Stimulated activated effector memory CD8-positive, alpha-beta T cell treated with anti-CD3 and anti-CD28 coated beads, Interleukin-12 subunit alpha, Interleukin-12 subunit beta, amount 100 ng/mL, for 72 hours (primary cell): ENCODE data around the gene MORN1.
A peak's percentile ranks its signal among the peaks of the same experiment; 100 is the strongest.
"Not testable (repeated sequence)": the region's sequence is repeated elsewhere in the genome, so short reads cannot be mapped to it uniquely, and the experiment has no call there.

ENCODE experiments used
- ATAC-seq: fragments of 150-1000 bp; cut with Tn5 transposase; 2 replicates; pipeline ENCODE4 v1.10.0; 2021
- DNase-seq, 2 donors: peaks; one replicate each; pipeline ENCODE4 v3.0.0; 2021 to 2022; ENCODE audit warnings: low spot score in 2 of 2
- H3K27ac Mint-ChIP-seq: one replicate; pipeline ENCODE4 v1.8.0; 2022; ENCODE audit warnings: mild to moderate bottlenecking, mixed read lengths
- H3K36me3 Mint-ChIP-seq: one replicate; pipeline ENCODE4 v1.8.0; 2022; ENCODE audit warnings: mild to moderate bottlenecking, mixed read lengths
- H3K4me1 Mint-ChIP-seq: one replicate; pipeline ENCODE4 v1.8.0; 2022; ENCODE audit warnings: mixed read lengths
- H3K4me3 Mint-ChIP-seq: one replicate; pipeline ENCODE4 v1.8.0; 2022; ENCODE audit warnings: mild to moderate bottlenecking, mixed read lengths
- H3K9me3 Mint-ChIP-seq: one replicate; pipeline ENCODE4 v1.8.0; 2022; ENCODE audit warnings: mixed read lengths

MORN1 gene

GRCh38 chr1:2391041-2391930 lies at the start of gene MORN1, which contains the start of gene RER1:
Gene MORN1, minus strand, starts transcription at chr1:2391554. Its CDS starts 21 bp downstream, at chr1:2391533.
Gene RER1, plus strand, starts transcription at chr1:2391841. Its CDS starts 3,950 bp downstream, at chr1:2395791.
- Mint-ChIP-seq H3K4me1 (peaks cover 38% of the 10 kb centered on the region), H3K36me3 (peaks cover 47% of the 10 kb centered on the region), H3K4me3 (peak within 1 kb of the TSS; percentile 80), H3K9me3 (no peaks in the 10 kb centered on the region), H3K27ac (peak within 1 kb of the TSS; percentile 96)
- ATAC-seq (peak; percentile 98), DNase-seq (peak; percentile 94 to 98)

DNA sequence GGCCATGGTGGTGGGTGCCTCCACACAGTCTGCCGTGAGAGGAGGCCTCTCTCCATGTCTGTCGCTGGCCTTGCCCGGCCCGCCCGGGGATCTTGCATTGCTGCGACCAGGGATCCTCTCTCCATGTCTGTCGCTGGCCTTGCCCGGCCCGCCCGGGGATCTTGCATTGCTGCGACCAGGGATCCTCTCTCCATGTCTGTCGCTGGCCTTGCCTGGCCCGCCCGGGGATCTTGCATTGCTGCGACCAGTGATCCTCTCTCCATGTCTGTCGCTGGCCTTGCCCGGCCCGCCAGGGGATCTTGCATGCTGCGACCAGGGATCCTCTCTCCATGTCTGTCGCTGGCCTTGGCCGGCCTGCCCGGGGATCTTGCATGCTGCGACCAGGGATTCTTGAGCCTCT lies 49.0 kb upstream of the MORN1 start:
- H3K36me3 Mint-ChIP-seq, DNase-seq, ATAC-seq, H3K27ac Mint-ChIP-seq, H3K9me3 Mint-ChIP-seq, H3K4me3 Mint-ChIP-seq: not testable (repeated sequence)
- peaks cover 21% of the 10 kb centered on the region for H3K4me1 Mint-ChIP-seq

DNA sequence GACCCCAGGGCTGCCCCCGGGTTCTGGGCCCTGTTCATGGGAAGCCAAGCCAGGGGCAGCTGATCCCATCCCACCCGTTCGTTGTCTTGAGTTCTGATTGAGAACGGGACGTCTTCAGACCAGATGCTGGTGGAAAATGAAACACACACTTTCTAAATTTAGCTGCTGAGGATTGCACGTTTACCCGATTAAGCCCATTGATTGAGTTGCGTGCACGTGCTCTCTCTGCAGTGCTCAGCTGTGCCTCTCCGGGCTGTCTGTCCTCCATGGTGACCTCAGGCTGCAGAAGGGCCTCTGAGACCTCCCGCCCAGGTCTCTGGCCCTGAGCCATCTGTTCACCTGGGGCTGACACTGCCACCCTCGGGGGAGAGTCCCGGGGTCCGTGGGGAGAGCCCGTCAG lies 48.0 kb upstream of the MORN1 start:
- no peaks in the 10 kb centered on the region for H3K36me3 Mint-ChIP-seq
- DNase-seq (no peak), ATAC-seq (no peak)
- no peak overlapping the region for H3K27ac Mint-ChIP-seq
- H3K9me3 Mint-ChIP-seq = no peaks in the 10 kb centered on the region
- H3K4me1 Mint-ChIP-seq = peaks cover 15% of the 10 kb centered on the region
- H3K4me3 Mint-ChIP-seq = no peak overlapping the region

- Mint-ChIP-seq H3K36me3 (no peaks in the 10 kb centered on the region), H3K4me3 (no peak overlapping the region), H3K27ac (no peak overlapping the region), H3K9me3 (no peaks in the 10 kb centered on the region), H3K4me1 (peaks cover 15% of the 10 kb centered on the region)
- no peak for DNase-seq
- ATAC-seq = no peak
Observed at GRCh38 chr1:2438641-2439040, 47.3 kb upstream of the MORN1 start.

- no peaks in the 10 kb centered on the region for H3K9me3 Mint-ChIP-seq
- no peak for DNase-seq
- ATAC-seq = no peak
- peak overlapping the region; percentile 17 for H3K27ac Mint-ChIP-seq
- H3K4me1 Mint-ChIP-seq = peaks cover 15% of the 10 kb centered on the region
- no peak overlapping the region for H3K4me3 Mint-ChIP-seq
- no peaks in the 10 kb centered on the region for H3K36me3 Mint-ChIP-seq
Observed at GRCh38 chr1:2438038-2438437, 46.7 kb upstream of the MORN1 start.

GRCh38 chr1:2437617-2438016 lies 46.3 kb upstream of the MORN1 start:
- H3K4me1 Mint-ChIP-seq = peaks cover 15% of the 10 kb centered on the region
- no peaks in the 10 kb centered on the region for H3K9me3 Mint-ChIP-seq
- no peaks in the 10 kb centered on the region for H3K36me3 Mint-ChIP-seq
- peak overlapping the region; percentile 17 for H3K27ac Mint-ChIP-seq
- no peak for DNase-seq
- H3K4me3 Mint-ChIP-seq = no peak overlapping the region
- no peak for ATAC-seq

DNA sequence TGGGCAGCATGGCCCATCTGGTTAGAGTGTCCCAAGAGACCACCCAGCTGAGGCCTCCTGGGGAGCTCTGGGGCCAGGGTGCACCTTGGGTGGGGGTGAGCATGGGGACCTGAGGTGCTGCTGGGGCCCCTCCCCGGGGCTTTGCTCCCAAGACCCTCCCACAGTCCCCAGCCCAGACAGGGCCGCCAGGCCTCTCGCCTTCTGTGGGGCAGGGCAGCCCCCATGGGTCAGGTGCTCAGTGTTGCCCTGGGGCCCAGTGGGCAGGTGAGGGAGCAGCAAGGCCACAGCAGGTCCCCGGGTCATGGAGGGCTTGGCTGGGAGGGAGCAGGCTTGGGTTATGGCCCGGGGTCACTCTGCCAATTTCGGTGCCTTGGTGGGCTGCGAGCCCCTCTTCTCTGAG lies 45.5 kb upstream of the MORN1 start:
- Mint-ChIP-seq H3K36me3 (no peaks in the 10 kb centered on the region), H3K9me3 (no peaks in the 10 kb centered on the region), H3K4me3 (no peak overlapping the region), H3K4me1 (peaks cover 15% of the 10 kb centered on the region), H3K27ac (peak overlapping the region; percentile 17)
- no peak for ATAC-seq
- no peak for DNase-seq

DNA sequence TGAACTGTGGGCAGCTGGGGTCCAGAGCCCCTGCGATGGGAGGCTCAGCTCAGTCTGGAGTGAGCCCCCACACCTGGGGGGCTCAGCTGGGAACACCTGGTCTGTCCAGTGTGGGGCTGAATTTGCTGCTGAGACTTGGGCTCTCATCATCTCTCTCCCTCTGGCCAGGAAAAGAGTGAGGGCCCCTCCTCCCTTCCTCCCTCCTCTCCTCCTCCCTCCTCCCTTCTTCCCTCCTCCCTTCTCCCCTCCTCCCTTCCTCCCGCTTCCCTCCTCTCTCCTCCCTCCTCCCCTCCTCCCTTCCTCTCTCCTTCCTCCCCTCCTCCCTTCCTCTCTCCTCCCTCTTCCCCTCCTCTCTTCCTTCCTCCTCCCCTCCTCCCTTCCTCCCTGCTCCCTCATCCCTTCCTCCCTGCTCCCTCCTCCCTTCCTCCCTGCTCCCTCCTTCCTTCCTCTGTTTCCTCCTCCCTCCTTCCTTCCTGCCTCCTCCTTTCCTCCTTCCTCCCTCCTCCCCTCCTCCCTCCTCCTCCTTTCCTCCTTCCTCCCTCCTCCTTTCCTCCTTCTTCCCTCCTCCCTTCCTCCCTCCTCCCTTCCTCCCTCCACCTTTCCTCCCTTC lies 44.5 kb upstream of the MORN1 start:
- DNase-seq (no peak), ATAC-seq (no peak)
- H3K9me3 Mint-ChIP-seq = no peaks in the 10 kb centered on the region
- H3K27ac Mint-ChIP-seq = no peak overlapping the region
- H3K4me3 Mint-ChIP-seq = no peak overlapping the region
- H3K4me1 Mint-ChIP-seq = peaks cover 15% of the 10 kb centered on the region
- no peaks in the 10 kb centered on the region for H3K36me3 Mint-ChIP-seq

DNA sequence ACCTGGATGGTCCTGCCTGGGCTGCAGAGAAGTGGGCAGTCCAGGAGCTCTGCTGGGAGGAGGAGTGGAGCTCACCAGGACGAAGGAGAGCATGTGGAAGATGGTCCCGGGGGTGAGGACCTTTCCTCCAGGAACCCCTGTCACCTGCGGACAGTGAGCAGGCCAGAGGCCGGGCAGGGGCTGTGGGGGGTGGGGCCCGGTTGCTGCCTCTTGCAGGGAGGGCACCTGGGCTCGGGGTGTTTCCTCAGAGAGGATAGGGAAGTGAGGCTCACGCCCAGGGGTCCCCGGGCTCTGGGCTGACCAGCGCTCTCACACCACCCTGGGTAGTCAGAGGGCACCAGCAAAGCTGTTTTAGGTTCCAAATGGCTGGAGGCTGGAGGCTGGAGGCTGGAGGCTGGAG lies 43.7 kb upstream of the MORN1 start:
- H3K27ac Mint-ChIP-seq = peak overlapping the region; percentile 40
- ATAC-seq = no peak
- no peak overlapping the region for H3K4me3 Mint-ChIP-seq

GRCh38 chr1:2433936-2434655 lies 42.7 kb upstream of the MORN1 start:
- H3K27ac Mint-ChIP-seq = no peak overlapping the region
- H3K9me3 Mint-ChIP-seq = no peaks in the 10 kb centered on the region
- no peak overlapping the region for H3K4me3 Mint-ChIP-seq
- ATAC-seq (no peak), DNase-seq (no peak)
- H3K4me1 Mint-ChIP-seq = peaks cover 10% of the 10 kb centered on the region
- H3K36me3 Mint-ChIP-seq = no peaks in the 10 kb centered on the region

More for the DNA sequence above, 43.7 kb upstream of the MORN1 start:
- Mint-ChIP-seq H3K4me1 (peaks cover 15% of the 10 kb centered on the region), H3K9me3 (no peaks in the 10 kb centered on the region), H3K36me3 (no peaks in the 10 kb centered on the region)
- no peak for DNase-seq

GRCh38 chr1:2433196-2433595 lies 41.8 kb upstream of the MORN1 start:
- DNase-seq = no peak
- Mint-ChIP-seq H3K4me3 (no peak overlapping the region), H3K36me3 (no peaks in the 10 kb centered on the region), H3K9me3 (no peaks in the 10 kb centered on the region), H3K27ac (no peak overlapping the region), H3K4me1 (peaks cover 10% of the 10 kb centered on the region)
- no peak for ATAC-seq

- DNase-seq (no peak), ATAC-seq (no peak)
- H3K27ac Mint-ChIP-seq = no peak overlapping the region
- H3K36me3 Mint-ChIP-seq = no peaks in the 10 kb centered on the region
- H3K9me3 Mint-ChIP-seq = no peaks in the 10 kb centered on the region
- peaks cover 3% of the 10 kb centered on the region for H3K4me1 Mint-ChIP-seq
- no peak overlapping the region for H3K4me3 Mint-ChIP-seq
Observed at GRCh38 chr1:2432441-2432844, 41.1 kb upstream of the MORN1 start.

DNA sequence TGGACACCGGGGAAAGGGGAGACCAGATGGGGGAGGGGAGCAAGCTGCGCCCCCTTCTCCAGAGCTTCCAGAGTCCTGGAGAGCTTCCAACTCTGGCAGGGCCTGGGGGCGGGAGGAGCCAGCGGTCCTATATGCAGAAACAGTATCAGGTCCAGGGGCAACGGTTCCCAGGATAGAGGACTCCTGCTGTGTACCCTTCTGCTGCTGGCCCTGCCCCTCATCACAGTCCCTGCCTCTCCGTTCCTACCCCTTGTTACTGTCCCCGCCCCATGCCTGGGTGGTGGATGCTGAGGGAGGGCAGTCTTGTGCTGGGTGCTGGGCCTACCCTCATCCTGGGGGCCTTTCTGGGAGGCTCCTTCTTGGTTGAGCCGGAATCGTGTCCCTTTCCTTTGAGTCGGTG lies 40.2 kb upstream of the MORN1 start:
- Mint-ChIP-seq H3K4me1 (no peaks in the 10 kb centered on the region), H3K36me3 (no peaks in the 10 kb centered on the region), H3K9me3 (no peaks in the 10 kb centered on the region), H3K27ac (no peak overlapping the region), H3K4me3 (no peak overlapping the region)
- ATAC-seq (no peak), DNase-seq (no peak)

DNA sequence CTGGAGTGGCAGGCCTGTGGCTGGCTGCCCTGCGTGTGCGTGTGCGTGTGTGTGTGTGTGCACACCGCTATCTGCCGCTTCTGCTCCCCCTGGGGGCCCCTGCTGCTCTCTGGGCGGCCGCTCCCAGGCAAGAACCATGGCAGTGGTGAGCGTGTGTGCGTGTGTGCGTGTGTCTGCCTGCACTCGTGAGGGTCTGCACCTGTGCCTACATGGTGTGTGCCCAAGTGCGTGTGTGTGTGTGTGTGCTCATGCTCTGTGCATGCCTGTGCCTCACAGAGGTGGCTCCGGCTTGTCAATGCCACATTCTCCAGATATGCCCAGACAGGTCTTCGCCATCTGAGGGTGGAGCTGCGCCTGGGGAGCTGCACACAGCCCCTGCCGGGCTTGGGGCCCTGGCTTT lies 39.7 kb upstream of the MORN1 start:
- Mint-ChIP-seq H3K36me3 (no peaks in the 10 kb centered on the region), H3K4me1 (no peaks in the 10 kb centered on the region), H3K4me3 (no peak overlapping the region), H3K9me3 (no peaks in the 10 kb centered on the region), H3K27ac (no peak overlapping the region)
- DNase-seq = no peak
- ATAC-seq = no peak

DNA sequence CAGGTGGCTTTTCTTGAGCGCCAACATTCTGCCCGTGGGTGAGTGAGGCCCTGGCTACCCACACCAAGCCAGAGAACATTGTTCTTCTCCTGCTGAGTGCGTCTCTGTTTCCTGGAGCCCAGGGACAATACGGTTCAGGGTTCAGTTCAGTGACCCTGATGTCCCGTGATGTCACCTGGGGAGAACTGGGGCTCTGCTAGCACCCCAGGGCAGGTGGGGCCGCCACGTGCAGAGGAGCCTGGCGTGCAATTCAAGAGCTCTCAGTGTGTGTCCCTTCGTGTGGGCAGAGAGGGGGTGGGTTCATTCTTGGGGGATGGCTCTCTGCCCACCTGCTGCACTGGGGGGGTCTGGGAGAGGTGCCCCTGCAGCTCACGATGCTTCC lies 39.2 kb upstream of the MORN1 start:
- Mint-ChIP-seq H3K4me3 (no peak overlapping the region), H3K27ac (no peak overlapping the region), H3K4me1 (no peaks in the 10 kb centered on the region), H3K9me3 (no peaks in the 10 kb centered on the region), H3K36me3 (no peaks in the 10 kb centered on the region)
- DNase-seq (no peak), ATAC-seq (no peak)
